GM12892 (cell line): ENCODE data around the gene CTSK.

ENCODE experiments used
- POLR2A ChIP-seq: IDR thresholded peaks from 2 replicates; pipeline ENCODE4 v1.6.1; 2011; ENCODE audit warnings: low read depth, low read length, control low read depth
- POLR2AphosphoS5 ChIP-seq: IDR thresholded peaks from 2 replicates; pipeline ENCODE4 v1.6.1; 2011; ENCODE audit warnings: low read depth, low read length, control low read depth

GRCh38 chr1:150753416-150753815 lies 54.6 kb downstream of the CTSK start:
- no peak for TF ChIP-seq POLR2A
- TF ChIP-seq POLR2AphosphoS5: no peak
